GM19035 (cell line): Measurements from ENCODE around the gene SLC9A3.
A peak's percentile ranks its signal among the peaks of the same experiment; 100 is the strongest.

Source experiments
- ATAC-seq: cut with Tn5 transposase; IDR thresholded peaks from one replicate; pipeline ENCODE4 v1.9.1; 2021; ENCODE audit not compliant: unreplicated experiment

SLC9A3 gene

GRCh38 chr5:433836-434235 lies 90.4 kb downstream of the SLC9A3 start:
- no peak for ATAC-seq

GRCh38 chr5:432928-433791 lies 91.1 kb downstream of the SLC9A3 start:
- no peak for ATAC-seq

- ATAC-seq: no peak
Observed at GRCh38 chr5:432201-432927, 91.9 kb downstream of the SLC9A3 start.

GRCh38 chr5:431711-432050 lies 92.6 kb downstream of the SLC9A3 start:
- no peak for ATAC-seq

- ATAC-seq: peak; percentile 64
Observed at GRCh38 chr5:431001-431710, 93.1 kb downstream of the SLC9A3 start.

- ATAC-seq: peak; percentile 20
Observed at GRCh38 chr5:430214-430925, 93.9 kb downstream of the SLC9A3 start.

- no peak for ATAC-seq
Observed at GRCh38 chr5:429453-430188, 94.6 kb downstream of the SLC9A3 start.

- no peak for ATAC-seq
Observed at GRCh38 chr5:428754-429452, 95.3 kb downstream of the SLC9A3 start.

- no peak for ATAC-seq
Observed at GRCh38 chr5:428219-428618, 96.0 kb downstream of the SLC9A3 start.

- ATAC-seq: no peak
Observed at GRCh38 chr5:427415-428087, 96.7 kb downstream of the SLC9A3 start.

- no peak for ATAC-seq
Observed at GRCh38 chr5:426392-426976, 97.8 kb downstream of the SLC9A3 start.

GRCh38 chr5:425714-426113 lies 98.5 kb downstream of the SLC9A3 start:
- no peak for ATAC-seq

- ATAC-seq: peak; percentile 90
Observed at GRCh38 chr5:424301-425110, 99.7 kb downstream of the SLC9A3 start.

- no peak for ATAC-seq
Observed at GRCh38 chr5:423626-424261, 100.5 kb downstream of the SLC9A3 start.

- ATAC-seq: no peak
Observed at GRCh38 chr5:423233-423565, 101.0 kb downstream of the SLC9A3 start.

GRCh38 chr5:422323-423232 lies 101.7 kb downstream of the SLC9A3 start:
- no peak for ATAC-seq

- ATAC-seq: no peak
Observed at GRCh38 chr5:421901-422300, 102.3 kb downstream of the SLC9A3 start.
